ENCODE results near the gene ABI1. TPM values are rescaled to one million over a fixed set of nuclear protein-coding genes. Genes with fewer than 3 reads are reported as not detected.

ABI1 gene
- total and polyA plus RNA-seq, 9 of the 15 experiments (the other 6 are each of a cell fraction or from before 2014, with no cell fraction given), result 22.1 to 52.3 (median 39.0) TPM

DNA sequence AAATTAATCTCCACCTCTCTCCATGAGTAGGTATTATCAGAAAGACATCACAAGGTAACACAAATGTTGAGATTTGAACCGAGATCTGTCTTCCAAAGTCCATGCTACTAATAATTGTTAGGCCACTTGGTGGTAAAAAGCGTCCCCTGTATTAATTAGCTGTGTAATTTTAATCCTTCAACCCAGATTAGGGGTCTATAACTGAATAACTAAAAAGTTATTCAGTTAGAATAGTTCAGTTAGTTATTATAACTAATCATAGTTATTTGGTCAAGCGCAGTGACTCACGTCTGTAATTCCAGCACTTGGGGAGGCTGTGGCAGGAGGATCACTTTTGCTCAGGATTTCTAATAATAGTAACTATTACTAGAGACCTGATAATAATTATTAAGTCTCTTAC, 157.7 kb downstream of the ABI1 start:
- Histone ChIP-seq H3K4me2 (ENCODE audit: insufficient read depth, low read length) (no peak overlapping the region), H3K9me1 (ENCODE audit: control insufficient read depth, insufficient read depth, low read length) (no peaks in the 10 kb centered on the region), H3K27ac (ENCODE audit: extremely low read depth, low read depth, low read length) (no peak overlapping the region), H2AFZ (ENCODE audit: low read depth, low read length) (no peak overlapping the region), H3K36me3 (ENCODE audit: control insufficient read depth, insufficient read depth, low read length) (peaks cover 87% of the 10 kb centered on the region), H3K27me3 (ENCODE audit: control insufficient read depth in 2 of 2, insufficient read depth in 2 of 2, low read length in 2 of 2) (no peaks in the 10 kb centered on the region), H3K4me1 (replicated peaks in 1 of 2; ENCODE audit: control insufficient read depth in 2 of 2, insufficient read depth in 2 of 2, low read length in 2 of 2) (peaks cover 0 to 8% of the 10 kb centered on the region in 2 experiments; a peak in 2 of 5 replicates), H3K9ac (ENCODE audit: insufficient read depth in 1 of 2, low read depth in 2 of 2, low read length in 2 of 2) (no peak overlapping the region), H3K79me2 (ENCODE audit: control insufficient read depth, insufficient read depth, low read length) (peaks cover 54% of the 10 kb centered on the region), H4K20me1 (replicated peaks; ENCODE audit: control insufficient read depth, insufficient read depth, low read length) (no peaks in the 10 kb centered on the region), H3K4me3 (no peak overlapping the region), H3K9me3 (replicated peaks; ENCODE audit: control insufficient read depth, insufficient read depth, low read depth, low read length) (no peaks in the 10 kb centered on the region)
- TF ChIP-seq ZNF143 (CRISPR knock-in tag; IDR thresholded peaks at IDR 0.05) (no peak), NBN (IDR thresholded peaks at IDR 0.05; ENCODE audit: low read depth) (no peak), MYNN (IDR thresholded peaks at IDR 0.05) (no peak), MYNN (CRISPR knock-in tag; IDR thresholded peaks at IDR 0.05) (no peak), SAFB (IDR thresholded peaks at IDR 0.05; ENCODE audit: borderline replicate concordance, low read depth, low read length) (no peak), SRSF7 (optimal IDR thresholded peaks at IDR 0.05; ENCODE audit: low read depth, low read length) (no peak), HDAC1 (IDR thresholded peaks at IDR 0.05) (no peak), HNRNPK (IDR thresholded peaks at IDR 0.05; ENCODE audit: low read depth, low read length, poor library complexity, severe bottlenecking) (no peak), XRCC5 (IDR thresholded peaks at IDR 0.05; ENCODE audit: low read depth, low read length) (no peak), SAP30 (IDR thresholded peaks at IDR 0.05; ENCODE audit: borderline replicate concordance, insufficient read depth, low read depth, low read length, poor library complexity, severe bottlenecking) (no peak), RCOR1 (IDR thresholded peaks at IDR 0.05; ENCODE audit: borderline replicate concordance in 1 of 2, low read depth in 2 of 2, low read length in 2 of 2) (no peak), CREB1 (IDR thresholded peaks at IDR 0.05) (no peak), CREB1 (CRISPR knock-in tag; IDR thresholded peaks at IDR 0.05) (no peak), PHF20 (IDR thresholded peaks at IDR 0.05; ENCODE audit: partially characterized antibody) (no peak), TEAD1 (CRISPR knock-in tag; IDR thresholded peaks at IDR 0.05) (no peak), ZNF253 (CRISPR knock-in tag; conservative IDR thresholded peaks at IDR 0.05) (no peak), RFX5 (IDR thresholded peaks at IDR 0.05; ENCODE audit: low read depth, low read length) (no peak), U2AF1 (optimal IDR thresholded peaks at IDR 0.05; ENCODE audit: low read depth, low read length) (no peak)
- TF ChIP-seq, protein P1, sequence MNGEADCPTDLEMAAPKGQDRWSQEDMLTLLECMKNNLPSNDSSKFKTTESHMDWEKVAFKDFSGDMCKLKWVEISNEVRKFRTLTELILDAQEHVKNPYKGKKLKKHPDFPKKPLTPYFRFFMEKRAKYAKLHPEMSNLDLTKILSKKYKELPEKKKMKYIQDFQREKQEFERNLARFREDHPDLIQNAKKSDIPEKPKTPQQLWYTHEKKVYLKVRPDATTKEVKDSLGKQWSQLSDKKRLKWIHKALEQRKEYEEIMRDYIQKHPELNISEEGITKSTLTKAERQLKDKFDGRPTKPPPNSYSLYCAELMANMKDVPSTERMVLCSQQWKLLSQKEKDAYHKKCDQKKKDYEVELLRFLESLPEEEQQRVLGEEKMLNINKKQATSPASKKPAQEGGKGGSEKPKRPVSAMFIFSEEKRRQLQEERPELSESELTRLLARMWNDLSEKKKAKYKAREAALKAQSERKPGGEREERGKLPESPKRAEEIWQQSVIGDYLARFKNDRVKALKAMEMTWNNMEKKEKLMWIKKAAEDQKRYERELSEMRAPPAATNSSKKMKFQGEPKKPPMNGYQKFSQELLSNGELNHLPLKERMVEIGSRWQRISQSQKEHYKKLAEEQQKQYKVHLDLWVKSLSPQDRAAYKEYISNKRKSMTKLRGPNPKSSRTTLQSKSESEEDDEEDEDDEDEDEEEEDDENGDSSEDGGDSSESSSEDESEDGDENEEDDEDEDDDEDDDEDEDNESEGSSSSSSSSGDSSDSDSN (IDR thresholded peaks at IDR 0.05; ENCODE audit: borderline replicate concordance in 1 of 2, low read depth in 2 of 2, low read length in 2 of 2), result no peak
- TF ChIP-seq, protein P2, sequence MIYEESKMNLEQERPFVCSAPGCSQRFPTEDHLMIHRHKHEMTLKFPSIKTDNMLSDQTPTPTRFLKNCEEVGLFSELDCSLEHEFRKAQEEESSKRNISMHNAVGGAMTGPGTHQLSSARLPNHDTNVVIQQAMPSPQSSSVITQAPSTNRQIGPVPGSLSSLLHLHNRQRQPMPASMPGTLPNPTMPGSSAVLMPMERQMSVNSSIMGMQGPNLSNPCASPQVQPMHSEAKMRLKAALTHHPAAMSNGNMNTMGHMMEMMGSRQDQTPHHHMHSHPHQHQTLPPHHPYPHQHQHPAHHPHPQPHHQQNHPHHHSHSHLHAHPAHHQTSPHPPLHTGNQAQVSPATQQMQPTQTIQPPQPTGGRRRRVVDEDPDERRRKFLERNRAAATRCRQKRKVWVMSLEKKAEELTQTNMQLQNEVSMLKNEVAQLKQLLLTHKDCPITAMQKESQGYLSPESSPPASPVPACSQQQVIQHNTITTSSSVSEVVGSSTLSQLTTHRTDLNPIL (CRISPR knock-in tag; IDR thresholded peaks at IDR 0.05), result no peak
- DNase-seq (ENCODE audit: extremely low read depth in 1 of 4, low spot score in 3 of 4) (no peak), FAIRE-seq (no peak), ATAC-seq (no peak)
- BruUV-seq (replicated peaks), result no TSS peak
- in situ Hi-C loops (cut with MboI), result no loop called here
- ChIA-PET CTCF (ENCODE audit: low intra/inter-chr PET ratio) (no interaction called here), POLR2A (no interaction called here)
- intact Hi-C loops (cut with micrococcal nuclease), result no loop called here
- 93% methylated on average over 4 of the region's 4 CpGs for WGBS (ENCODE audit: insufficient coverage, low coverage, missing lambda C conversion rate)
